ENCODE measurements around the gene TRIM40.

TRIM40 gene

GRCh38 chr6:30168741-30169140, 32.8 kb downstream of the TRIM40 start:
- no peaks in the 10 kb centered on the region for H3K4me1 ChIP-seq (ENCODE audit: low read length)
- H3K27me3 ChIP-seq (replicated peaks; ENCODE audit: insufficient read depth, low read length): peaks cover 26% of the 10 kb centered on the region
- DNase-seq: no peak
- H3K36me3 ChIP-seq (replicated peaks; ENCODE audit: insufficient read depth, low read length): no peaks in the 10 kb centered on the region
- no peaks in the 10 kb centered on the region for H3K79me2 ChIP-seq (ENCODE audit: low read length)
- no peak overlapping the region for H3K9ac ChIP-seq (ENCODE audit: low read length)
- no peak overlapping the region for H3K27ac ChIP-seq (ENCODE audit: low read length)
- H3K4me2 ChIP-seq (ENCODE audit: low read depth, low read length): no peak overlapping the region
- no peaks in the 10 kb centered on the region for H3K9me3 ChIP-seq (replicated peaks; ENCODE audit: insufficient read depth, low read length)
- no peaks in the 10 kb centered on the region for H3K9me2 ChIP-seq (replicated peaks; ENCODE audit: insufficient read depth, low read length)
- TF ChIP-seq EZH2 (optimal IDR thresholded peaks at IDR 0.05; ENCODE audit: low read depth, low read length): no peak
- H2AFZ ChIP-seq (ENCODE audit: low read length): no peak overlapping the region
- H3F3A ChIP-seq (ENCODE audit: insufficient read depth, low read length): no peaks in the 10 kb centered on the region
- no peak overlapping the region for H3K4me3 ChIP-seq (ENCODE audit: low read length)
- no peaks in the 10 kb centered on the region for H4K20me1 ChIP-seq (ENCODE audit: insufficient read depth, low read length)

- no peak overlapping the region for H2AFZ ChIP-seq (ENCODE audit: low read length)
- H4K20me1 ChIP-seq (ENCODE audit: insufficient read depth, low read length): no peaks in the 10 kb centered on the region
- H3K79me2 ChIP-seq (ENCODE audit: low read length): no peaks in the 10 kb centered on the region
- H3K36me3 ChIP-seq (replicated peaks; ENCODE audit: insufficient read depth, low read length): no peaks in the 10 kb centered on the region
- no peaks in the 10 kb centered on the region for H3K4me1 ChIP-seq (ENCODE audit: low read length)
- no peaks in the 10 kb centered on the region; the same call in 1 of the 2 replicates for H3F3A ChIP-seq (ENCODE audit: insufficient read depth, low read length)
- no peak overlapping the region for H3K4me2 ChIP-seq (ENCODE audit: low read depth, low read length)
- no peak overlapping the region for H3K9ac ChIP-seq (ENCODE audit: low read length)
- H3K9me2 ChIP-seq (replicated peaks; ENCODE audit: insufficient read depth, low read length): no peaks in the 10 kb centered on the region
- no peaks in the 10 kb centered on the region for H3K9me3 ChIP-seq (replicated peaks; ENCODE audit: insufficient read depth, low read length)
- no peak overlapping the region for H3K27ac ChIP-seq (ENCODE audit: low read length)
- DNase-seq: peak; percentile 46
- no peak overlapping the region for H3K4me3 ChIP-seq (ENCODE audit: low read length)
- TF ChIP-seq EZH2 (optimal IDR thresholded peaks at IDR 0.05; ENCODE audit: low read depth, low read length) (no peak), CTCF (IDR thresholded peaks at IDR 0.05; ENCODE audit: low read length) (peak; percentile 82)
- peaks cover 21% of the 10 kb centered on the region for H3K27me3 ChIP-seq (replicated peaks; ENCODE audit: insufficient read depth, low read length)
These were observed 34.0 kb downstream of the TRIM40 start for GRCh38 chr6:30169658-30170614.

- Histone ChIP-seq H4K20me1 (ENCODE audit: insufficient read depth, low read length) (no peaks in the 10 kb centered on the region), H3K9ac (ENCODE audit: low read length) (no peak overlapping the region), H3K27ac (ENCODE audit: low read length) (no peak overlapping the region), H3K27me3 (replicated peaks; ENCODE audit: insufficient read depth, low read length) (peaks cover 21% of the 10 kb centered on the region), H3K79me2 (ENCODE audit: low read length) (no peaks in the 10 kb centered on the region), H3K4me2 (ENCODE audit: low read depth, low read length) (peak overlapping the region; percentile 2; the same call in 1 of the 2 replicates), H3K36me3 (replicated peaks; ENCODE audit: insufficient read depth, low read length) (no peaks in the 10 kb centered on the region), H3K9me3 (replicated peaks; ENCODE audit: insufficient read depth, low read length) (no peaks in the 10 kb centered on the region), H3K4me1 (ENCODE audit: low read length) (no peaks in the 10 kb centered on the region), H3F3A (ENCODE audit: insufficient read depth, low read length) (no peaks in the 10 kb centered on the region; the same call in 1 of the 2 replicates), H2AFZ (ENCODE audit: low read length) (no peak overlapping the region), H3K9me2 (replicated peaks; ENCODE audit: insufficient read depth, low read length) (no peaks in the 10 kb centered on the region), H3K4me3 (ENCODE audit: low read length) (no peak overlapping the region)
- DNase-seq: no peak
- TF ChIP-seq EZH2phosphoT487 (IDR thresholded peaks at IDR 0.05; ENCODE audit: low read length) (no peak), EZH2 (optimal IDR thresholded peaks at IDR 0.05; ENCODE audit: low read depth, low read length) (no peak), CTCF (IDR thresholded peaks at IDR 0.05; ENCODE audit: low read length) (no peak)
These were observed 35.9 kb downstream of the TRIM40 start for GRCh38 chr6:30171677-30172471.

All from MM.1S (cell line).